K562 (cell line): ENCODE data around the gene GDF2. TPM values are rescaled to one million over a fixed set of nuclear protein-coding genes. Genes with fewer than 3 reads are reported as not detected.

Experiments
- ATF4 ChIP-seq: fragments of 450-650 bp; formaldehyde crosslinking; IDR thresholded peaks from 2 replicates; pipeline ENCODE4 v1.4.0; 2022; ENCODE audit warnings: mild to moderate bottlenecking, moderate library complexity
- CREB5 ChIP-seq: fragments of 250-450 bp; sonication (Bioruptor Pico); IDR thresholded peaks from 2 replicates; pipeline ENCODE4 v1.5.0; 2020; ENCODE audit warnings: mild to moderate bottlenecking
- HEY1 ChIP-seq: fragments of 250-450 bp; sonication (Bioruptor Pico); IDR thresholded peaks from 2 replicates; pipeline ENCODE4 v1.5.0; 2020; ENCODE audit warnings: mild to moderate bottlenecking, moderate library complexity, borderline replicate concordance
- ILF3 ChIP-seq: fragments of 450-650 bp; IDR thresholded peaks from 2 replicates; pipeline ENCODE4 v1.6.1; 2018; ENCODE audit warnings: antibody characterized with exemption, mild to moderate bottlenecking, moderate library complexity, borderline replicate concordance
- KDM1A ChIP-seq, 2 experiments: fragments of 450-650 bp; IDR thresholded peaks; 2 replicates each; pipeline ENCODE4 v1.6.1; 2016; ENCODE audit warnings: mild to moderate bottlenecking in 2 of 2
- PBX2 ChIP-seq, 2 experiments: IDR thresholded peaks in 1 of 2; conservative IDR thresholded peaks in 1 of 2; 2 replicates each; pipeline ENCODE4 v1.6.1; 2016; ENCODE audit warnings: low read depth in 2 of 2, mild to moderate bottlenecking in 1 of 2, missing compliant biosample characterization in 1 of 2, missing genetic modification characterization in 1 of 2, moderate library complexity in 1 of 2
- PKNOX1 ChIP-seq: fragments of 450-650 bp; IDR thresholded peaks from 2 replicates; pipeline ENCODE4 v1.6.1; 2016
- RNF2 ChIP-seq: sonication (generic); IDR thresholded peaks from 2 replicates; pipeline ENCODE4 v1.6.1; 2016
- TRIM25 ChIP-seq: fragments of 450-650 bp; IDR thresholded peaks from 2 replicates; pipeline ENCODE4 v1.7.0; 2016; ENCODE audit warnings: borderline replicate concordance
- TRIM28 ChIP-seq: fragments of 450-650 bp; IDR thresholded peaks from 2 replicates; pipeline ENCODE4 v1.6.1; 2017
- ZBTB11 ChIP-seq, 3 experiments: fragments of 200-800 bp in 1 of 3; fragments of 250-450 bp in 1 of 3; fragments of 450-650 bp in 1 of 3; sonication (Bioruptor Pico) in 1 of 3; sonication (Bioruptor generic) in 1 of 3; formaldehyde crosslinking in 1 of 3; IDR thresholded peaks; 2 replicates each; pipeline versions ENCODE4 v1.6.1 to v1.8.0; 2016 to 2022; ENCODE audit warnings: mild to moderate bottlenecking in 2 of 3, missing genetic modification characterization in 2 of 3, missing compliant biosample characterization in 1 of 3, moderate library complexity in 1 of 3
- ZNF239 ChIP-seq: fragments of 250-450 bp; sonication (Bioruptor Pico); IDR thresholded peaks from 2 replicates; pipeline ENCODE4 v1.4.0; 2020; ENCODE audit warnings: mild to moderate bottlenecking
- ZNF75A ChIP-seq: fragments of 450-650 bp; formaldehyde crosslinking; IDR thresholded peaks from 2 replicates; pipeline ENCODE4 v1.4.0; 2020; ENCODE audit warnings: mild to moderate bottlenecking
- polyA plus RNA-seq, 8 experiments: library from polyadenylated mRNA; depleted of rRNA in 4 of 8; stranded (reverse) in 5 of 8; unstranded in 3 of 8; fragments of >200 nt; fragmentation: Nextera tagmentation in 2 of 8; fragmentation: Illumina TruSeq in 1 of 8; extraction: Ambion mirVana in 2 of 8; extraction: Trizol in 1 of 8; gene quantifications; 2 replicates each; pipeline versions ENCODE4 v1.2.1 to v1.2.3, GENCODE V29; 2011 to 2014; ENCODE audit warnings: inconsistent platforms in 1 of 8, missing spikeins in 1 of 8
- total RNA-seq, 7 experiments: library from RNA; depleted of rRNA in 6 of 7; stranded (reverse); fragments of >200 nt in 6 of 7; fragmentation: Illumina TruSeq in 2 of 7; extraction: Trizol in 2 of 7; gene quantifications; 2 replicates each; pipeline versions ENCODE4 v1.2.1 to v1.2.3, GENCODE V29; 2011 to 2021; ENCODE audit warnings: low replicate concordance in 1 of 7

The GDF2 gene
- total and polyA plus RNA-seq, 9 of the 15 experiments (the other 6 are each of a cell fraction or from before 2014, with no cell fraction given): 0.08 to 0.58 (median 0.27) TPM; not detected in 2

GRCh38 chr10:47326306-47326926, 4.2 kb downstream of the GDF2 start (continued):
- peak; percentile 83 for TF ChIP-seq PKNOX1
- TF ChIP-seq TRIM25: no peak
- TF ChIP-seq TRIM28: no peak
- no peak for TF ChIP-seq ATF4 (CRISPR knock-in tag)
- TF ChIP-seq RNF2: no peak
- TF ChIP-seq ZNF239 (CRISPR knock-in tag): no peak
- no peak for TF ChIP-seq CREB5 (CRISPR knock-in tag)
- 0 out of 6 replicates have a peak, but pooled peaks of 1 of the 3 experiments have one; percentile 14 for TF ChIP-seq ZBTB11 (CRISPR knock-in tag; IDR thresholded peaks at IDR 0.05)
- TF ChIP-seq HEY1 (CRISPR knock-in tag): no peak
- TF ChIP-seq KDM1A (IDR thresholded peaks at IDR 0.05): no peak
- 0 out of 2 replicates have a peak, but pooled peaks have one; percentile 11 for TF ChIP-seq ZNF75A (CRISPR knock-in tag)
- TF ChIP-seq ILF3: no peak
- TF ChIP-seq PBX2 (CRISPR knock-in tag; IDR thresholded peaks at IDR 0.05; ENCODE audit: low read depth): no peak
- peak; percentile 63 for TF ChIP-seq PBX2 (tag; conservative IDR thresholded peaks at IDR 0.05; ENCODE audit: low read depth)
